Smooth muscle cell (in vitro differentiated cells): ENCODE measurements around the gene LTA. TPM values are rescaled to one million over a fixed set of nuclear protein-coding genes. Genes with fewer than 3 reads are reported as not detected.
A peak's percentile ranks its signal among the peaks of the same experiment; 100 is the strongest.

ENCODE experiments used
- DNase-seq: peaks from one replicate; lab custom pipeline; 2025; ENCODE audit not compliant: unreplicated experiment; lab: John Stamatoyannopoulos, UW
- H2AFZ ChIP-seq: fragments of 200-600 bp; sonication (generic); 2 replicates; pipeline ENCODE4 v1.6.0; 2016; ENCODE audit warnings: antibody characterized with exemption, low read depth, mild to moderate bottlenecking
- H3F3A ChIP-seq: fragments of 200-600 bp; sonication (generic); 2 replicates; pipeline ENCODE4 v1.6.0; 2017; ENCODE audit warnings: antibody characterized with exemption, low read depth
- H3K27ac ChIP-seq: fragments of 200-600 bp; sonication (generic); 2 replicates; pipeline ENCODE4 v1.5.1; 2016; ENCODE audit warnings: low read depth, mild to moderate bottlenecking
- H3K27me3 ChIP-seq: fragments of 200-600 bp; sonication (generic); 2 replicates; pipeline ENCODE4 v1.6.1; 2016; ENCODE audit warnings: low read depth, mild to moderate bottlenecking
- H3K36me3 ChIP-seq: fragments of 200-600 bp; sonication (generic); 2 replicates; pipeline ENCODE4 v1.5.1; 2016; ENCODE audit warnings: low read depth
- H3K4me1 ChIP-seq: fragments of 200-600 bp; sonication (generic); 2 replicates; pipeline ENCODE4 v1.5.1; 2016; ENCODE audit warnings: low read depth
- H3K4me2 ChIP-seq: fragments of 200-600 bp; sonication (generic); 2 replicates; pipeline ENCODE4 v1.6.0; 2016; ENCODE audit warnings: mild to moderate bottlenecking
- H3K4me3 ChIP-seq: fragments of 200-600 bp; sonication (generic); 2 replicates; pipeline ENCODE4 v1.5.1; 2016; ENCODE audit warnings: mild to moderate bottlenecking
- H3K79me2 ChIP-seq: fragments of 200-600 bp; sonication (generic); 2 replicates; pipeline ENCODE4 v1.6.0; 2016; ENCODE audit warnings: low read depth, mild to moderate bottlenecking
- H3K9ac ChIP-seq: fragments of 200-600 bp; sonication (generic); 2 replicates; pipeline ENCODE4 v1.6.0; 2016; ENCODE audit warnings: low read depth
- H3K9me3 ChIP-seq: fragments of 200-600 bp; sonication (generic); replicated peaks from 2 replicates; pipeline ENCODE4 v1.5.1; 2016; ENCODE audit warnings: low read depth
- H4K20me1 ChIP-seq: fragments of 200-600 bp; sonication (generic); 2 replicates; pipeline ENCODE4 v1.6.0; 2016; ENCODE audit warnings: low read depth
- WGBS: methylation state at CpG from one replicate; pipeline ENCODE4 v1.1.7; 2016; ENCODE audit warnings: low lambda C conversion rate; 5-methylcytosine and 5-hydroxymethylcytosine counted together
- polyA plus RNA-seq: library from polyadenylated mRNA; unstranded; fragments of >200 nt; fragmentation: Nextera tagmentation; extraction: Ambion mirVana; gene quantifications from 2 replicates; pipeline ENCODE4 v1.2.1, GENCODE V29; 2016
- total RNA-seq: library from RNA; depleted of rRNA; stranded (reverse); fragments of >200 nt; gene quantifications from 2 replicates; pipeline ENCODE4 v1.2.3, GENCODE V29; 2014
- TF ChIP-seq, protein P1 (sequence below): fragments of 200-600 bp; sonication (generic); IDR thresholded peaks from 2 replicates; pipeline ENCODE4 v1.5.1; 2017; ENCODE audit warnings: borderline replicate concordance, mild to moderate bottlenecking, antibody characterized with exemption; ENCODE audit not compliant: insufficient read depth, poor library complexity, severe bottlenecking

LTA gene
- total and polyA plus RNA-seq, 2 experiments from 2014 or later, result 0.74 TPM; not detected in 1

DNA sequence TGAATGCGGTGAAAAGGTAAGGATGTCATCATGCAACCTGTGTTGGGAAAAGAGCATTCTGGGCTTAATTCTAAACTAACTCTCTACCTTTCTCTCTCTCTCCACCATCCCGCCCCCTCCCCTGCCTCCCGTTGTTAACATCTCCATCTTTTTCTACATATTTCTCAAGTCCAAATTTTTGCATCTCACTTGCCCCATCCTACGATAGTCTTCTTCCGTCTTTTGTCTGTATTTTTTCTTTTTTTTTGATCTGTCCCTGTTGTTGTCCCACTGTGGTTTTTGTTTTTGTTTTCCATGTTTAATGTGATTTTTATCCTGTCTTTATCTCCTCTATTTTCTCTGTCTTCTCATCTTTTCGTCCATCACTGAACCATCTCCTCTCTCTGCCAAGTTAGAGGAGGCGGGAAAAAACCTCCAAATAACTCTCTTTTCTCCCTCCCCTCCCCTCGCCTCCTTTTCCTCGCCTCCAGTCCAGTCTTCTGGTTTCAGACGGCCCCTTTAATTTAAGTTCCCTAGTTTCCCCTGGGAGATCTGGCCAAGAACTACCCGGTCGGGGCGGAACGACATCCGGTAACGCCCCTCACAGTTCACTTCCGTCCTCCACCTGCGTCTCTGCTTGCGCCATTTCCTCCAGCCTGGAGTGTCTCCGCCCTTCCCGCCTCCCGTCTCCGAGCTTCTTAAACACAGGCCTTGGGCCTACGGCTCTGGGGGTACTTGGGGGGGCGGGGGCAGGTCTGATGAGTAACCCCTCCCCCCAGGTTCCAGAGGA is 24.9 kb upstream of the LTA start, which contains the start of gene NFKBIL1:
Gene NFKBIL1 (plus strand): TSS at position 651 of the 769 bp plus-strand sequence. CDS start 87 bp downstream, at position 738.
- Histone ChIP-seq H4K20me1 (no peaks in the 10 kb centered on the region), H2AFZ (peak within 1 kb of the TSS; percentile 91), H3K27me3 (no peaks in the 10 kb centered on the region), H3F3A (peaks cover 14% of the 10 kb centered on the region), H3K27ac (peak within 1 kb of the TSS; percentile 79), H3K4me3 (peak within 1 kb of the TSS; percentile 74), H3K4me2 (peak within 1 kb of the TSS; percentile 91), H3K79me2 (peaks cover 32% of the 10 kb centered on the region), H3K4me1 (peaks cover 12% of the 10 kb centered on the region), H3K36me3 (no peaks in the 10 kb centered on the region), H3K9ac (peak within 1 kb of the TSS; percentile 85), H3K9me3 (no peaks in the 10 kb centered on the region)
- peak; percentile 51 for DNase-seq
- TF ChIP-seq, protein P1, sequence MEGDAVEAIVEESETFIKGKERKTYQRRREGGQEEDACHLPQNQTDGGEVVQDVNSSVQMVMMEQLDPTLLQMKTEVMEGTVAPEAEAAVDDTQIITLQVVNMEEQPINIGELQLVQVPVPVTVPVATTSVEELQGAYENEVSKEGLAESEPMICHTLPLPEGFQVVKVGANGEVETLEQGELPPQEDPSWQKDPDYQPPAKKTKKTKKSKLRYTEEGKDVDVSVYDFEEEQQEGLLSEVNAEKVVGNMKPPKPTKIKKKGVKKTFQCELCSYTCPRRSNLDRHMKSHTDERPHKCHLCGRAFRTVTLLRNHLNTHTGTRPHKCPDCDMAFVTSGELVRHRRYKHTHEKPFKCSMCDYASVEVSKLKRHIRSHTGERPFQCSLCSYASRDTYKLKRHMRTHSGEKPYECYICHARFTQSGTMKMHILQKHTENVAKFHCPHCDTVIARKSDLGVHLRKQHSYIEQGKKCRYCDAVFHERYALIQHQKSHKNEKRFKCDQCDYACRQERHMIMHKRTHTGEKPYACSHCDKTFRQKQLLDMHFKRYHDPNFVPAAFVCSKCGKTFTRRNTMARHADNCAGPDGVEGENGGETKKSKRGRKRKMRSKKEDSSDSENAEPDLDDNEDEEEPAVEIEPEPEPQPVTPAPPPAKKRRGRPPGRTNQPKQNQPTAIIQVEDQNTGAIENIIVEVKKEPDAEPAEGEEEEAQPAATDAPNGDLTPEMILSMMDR, result no peak
- under 1% methylated on average over 25 of the region's 25 CpGs for WGBS

DNA sequence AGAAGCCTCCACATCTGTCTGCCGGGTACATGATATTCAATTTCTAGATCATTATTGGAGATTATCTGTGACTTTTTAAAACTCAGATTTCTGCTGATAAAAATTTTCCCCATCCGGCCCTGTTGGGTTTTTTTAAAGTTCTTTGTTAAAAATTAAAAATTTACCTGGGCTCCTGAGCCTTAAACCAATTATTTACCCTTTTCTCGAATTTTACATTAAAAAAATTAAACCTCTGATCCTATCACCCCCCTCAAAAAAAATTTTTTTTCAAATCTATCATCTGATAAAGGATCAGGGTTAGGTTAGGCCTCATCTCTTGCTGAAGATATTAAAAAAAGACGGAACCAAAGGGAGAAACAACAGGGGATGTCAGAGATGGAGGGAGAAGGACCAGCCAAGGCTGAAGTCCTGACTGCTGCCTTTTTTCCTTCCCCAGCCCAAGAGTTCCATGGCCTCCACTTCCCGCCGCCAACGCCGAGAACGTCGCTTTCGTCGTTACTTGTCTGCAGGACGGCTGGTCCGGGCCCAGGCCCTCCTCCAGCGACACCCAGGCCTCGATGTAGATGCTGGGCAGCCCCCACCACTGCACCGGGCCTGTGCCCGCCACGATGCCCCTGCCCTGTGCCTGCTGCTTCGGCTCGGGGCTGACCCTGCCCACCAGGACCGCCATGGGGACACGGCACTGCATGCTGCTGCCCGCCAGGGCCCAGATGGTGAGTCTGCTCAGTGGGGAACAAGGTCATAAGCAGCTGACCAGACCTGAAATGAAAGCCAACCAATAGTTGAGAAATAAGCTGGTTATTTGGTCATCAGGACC is 24.2 kb upstream of the LTA start:
- TF ChIP-seq, protein P1, result no peak
- H3K4me2 ChIP-seq, result peak overlapping the region; percentile 91
- no peaks in the 10 kb centered on the region for H3K36me3 ChIP-seq
- peak overlapping the region; percentile 74 for H3K4me3 ChIP-seq
- WGBS, result 75% methylated on average over 24 of the region's 24 CpGs
- H3K79me2 ChIP-seq, result peaks cover 35% of the 10 kb centered on the region
- H3K27ac ChIP-seq, result peak overlapping the region; percentile 79
- H3K9ac ChIP-seq, result peak overlapping the region; percentile 85
- H3K27me3 ChIP-seq, result no peaks in the 10 kb centered on the region
- peak overlapping the region; percentile 91 for H2AFZ ChIP-seq
- DNase-seq, result no peak
- H3F3A ChIP-seq, result peaks cover 10% of the 10 kb centered on the region
- no peaks in the 10 kb centered on the region for H4K20me1 ChIP-seq
- H3K4me1 ChIP-seq, result peaks cover 12% of the 10 kb centered on the region
- H3K9me3 ChIP-seq, result no peaks in the 10 kb centered on the region

DNA sequence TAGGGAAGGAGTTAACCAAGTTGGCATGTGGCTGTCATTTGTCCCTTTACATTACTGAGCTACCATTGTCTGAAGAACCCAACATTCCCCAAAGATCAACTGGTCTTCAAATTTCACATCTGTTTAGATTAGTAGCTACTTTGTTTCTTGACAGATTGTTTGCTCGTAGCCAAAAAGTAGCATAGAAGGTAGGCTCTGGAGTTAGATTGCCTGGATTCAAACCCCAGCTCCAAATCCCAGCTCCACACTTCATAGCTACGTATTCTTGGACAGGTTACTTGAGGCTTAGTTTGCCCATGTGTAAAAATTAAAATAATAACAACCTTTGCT is 23.6 kb upstream of the LTA start:
- Histone ChIP-seq H3K4me3 (peak overlapping the region; percentile 74), H3K27ac (peak overlapping the region; percentile 79), H3K9ac (peak overlapping the region; percentile 85), H3K79me2 (peaks cover 32% of the 10 kb centered on the region), H2AFZ (no peak overlapping the region), H3F3A (peaks cover 5% of the 10 kb centered on the region), H3K9me3 (no peaks in the 10 kb centered on the region), H3K4me2 (peak overlapping the region; percentile 91), H3K36me3 (no peaks in the 10 kb centered on the region), H4K20me1 (no peaks in the 10 kb centered on the region), H3K27me3 (no peaks in the 10 kb centered on the region), H3K4me1 (peaks cover 12% of the 10 kb centered on the region)
- WGBS, result 95% methylated on average over 2 of the region's 2 CpGs
- TF ChIP-seq, protein P1, result no peak
- no peak for DNase-seq
